Endothelial cell of umbilical vein (primary cell): Measurements from ENCODE around the gene FRRS1. TPM values are rescaled to one million over a fixed set of nuclear protein-coding genes. Genes with fewer than 3 reads are reported as not detected.

Experiments used
- BruUV-seq: library from RNA; stranded (reverse); fragments of 400-500 nt; replicated peaks from 2 replicates; lab custom pipeline; 2021; lab: Mats Ljungman, UMichigan
- CTCF ChIA-PET: fragments of 300-600, 350-600 bp; sonication (Branson Sonifier 250); formaldehyde crosslinking; loops from one replicate; lab custom pipeline; 2021; ENCODE audit warnings: antibody characterized with exemption, inconsistent platforms; lab: Charles Lee
- POLR2A ChIA-PET: fragments of 300-600, 350-600 bp; sonication (Branson Sonifier 250); formaldehyde crosslinking; loops from one replicate; lab custom pipeline; 2021; ENCODE audit warnings: antibody characterized with exemption, inconsistent platforms; lab: Charles Lee
- DNase-seq: peaks from one replicate; pipeline ENCODE4 v3.0.0-alpha.2; 2011; ENCODE audit warnings: low read depth, low spot score
- FAIRE-seq: peaks from 2 replicates; lab custom pipeline; 2011; peaks lifted over from hg19 to GRCh38; lab: Jason Lieb, UNC
- H2AFZ ChIP-seq: 2 replicates; pipeline ENCODE4 v1.6.0; 2012; ENCODE audit warnings: low read depth, low read length, control low read depth, inconsistent platforms
- H3K27ac ChIP-seq: 2 replicates; pipeline ENCODE4 v1.5.1; 2011; ENCODE audit warnings: low read depth, mild to moderate bottlenecking, control low read depth, low read length, moderate library complexity; ENCODE audit not compliant: insufficient read depth
- H3K27me3 ChIP-seq, 2 experiments: 2 replicates each; pipeline versions ENCODE4 v1.6.0 to v1.6.1; 2011; ENCODE audit warnings: low read length in 2 of 2, mixed read lengths in 1 of 2; ENCODE audit not compliant: control insufficient read depth in 2 of 2, insufficient read depth in 2 of 2
- H3K36me3 ChIP-seq, 2 experiments: 2 replicates in 1 of 2; 3 replicates in 1 of 2; pipeline ENCODE4 v1.5.1; 2011; ENCODE audit warnings: low read length in 2 of 2, mild to moderate bottlenecking in 1 of 2, moderate library complexity in 1 of 2; ENCODE audit not compliant: control insufficient read depth in 2 of 2, insufficient read depth in 2 of 2; ENCODE audit errors: extremely low read depth in 1 of 2
- H3K4me1 ChIP-seq: 3 replicates; pipeline ENCODE4 v1.5.1; 2011; ENCODE audit warnings: mild to moderate bottlenecking, low read length; ENCODE audit not compliant: control insufficient read depth, insufficient read depth; ENCODE audit errors: extremely low read depth
- H3K4me2 ChIP-seq: 2 replicates; pipeline ENCODE4 v1.6.1; 2011; ENCODE audit warnings: low read length, control low read depth, mixed read lengths; ENCODE audit not compliant: insufficient read depth
- H3K4me3 ChIP-seq, 3 experiments: fragments of 200-600 bp in 1 of 3; sonication (generic), shearing (Covaris generic) in 1 of 3; replicated peaks in 1 of 3; 2 replicates each; pipeline ENCODE4 v1.5.1; 2011 to 2016; ENCODE audit warnings: control low read depth in 3 of 3, low read length in 3 of 3, mild to moderate bottlenecking in 2 of 3, inconsistent platforms in 1 of 3, low read depth in 1 of 3, moderate library complexity in 1 of 3; ENCODE audit not compliant: insufficient read depth in 1 of 3
- H3K79me2 ChIP-seq: 2 replicates; pipeline ENCODE4 v1.6.0; 2012; ENCODE audit warnings: low read length, inconsistent platforms; ENCODE audit not compliant: control insufficient read depth, insufficient read depth
- H3K9ac ChIP-seq: replicated peaks from 2 replicates; pipeline ENCODE3; 2011; ENCODE audit warnings: low read length, control low read depth; ENCODE audit not compliant: insufficient read depth; ENCODE audit errors: extremely low read depth
- H3K9me1 ChIP-seq: replicated peaks from 3 replicates; pipeline ENCODE4 v1.6.0; 2011; ENCODE audit warnings: mild to moderate bottlenecking, low read length; ENCODE audit not compliant: control insufficient read depth, insufficient read depth; ENCODE audit errors: extremely low read depth
- H3K9me3 ChIP-seq: replicated peaks from 2 replicates; pipeline ENCODE4 v1.5.1; 2012; ENCODE audit warnings: low read length, inconsistent platforms; ENCODE audit not compliant: control insufficient read depth, insufficient read depth
- H4K20me1 ChIP-seq: replicated peaks from 2 replicates; pipeline ENCODE3; 2011; ENCODE audit warnings: mild to moderate bottlenecking, low read length; ENCODE audit not compliant: control insufficient read depth, insufficient read depth; ENCODE audit errors: extremely low read depth
- EZH2 ChIP-seq: IDR thresholded peaks from 2 replicates; pipeline ENCODE4 v1.6.1; 2012; ENCODE audit warnings: borderline replicate concordance, low read depth, mild to moderate bottlenecking, moderate library complexity, low read length, inconsistent platforms; ENCODE audit not compliant: severe bottlenecking
- FOS ChIP-seq: IDR thresholded peaks from 2 replicates; pipeline ENCODE4 v1.6.1; 2011; ENCODE audit warnings: mild to moderate bottlenecking, low read length, moderate library complexity, borderline replicate concordance; ENCODE audit not compliant: insufficient read depth
- GATA2 ChIP-seq: IDR thresholded peaks from 2 replicates; pipeline ENCODE4 v1.7.0; 2011; ENCODE audit warnings: low read depth, mild to moderate bottlenecking, moderate library complexity, mixed read lengths, low read length; ENCODE audit not compliant: insufficient read length, insufficient read depth
- JUN ChIP-seq: IDR thresholded peaks from 2 replicates; pipeline ENCODE4 v1.6.1; 2011; ENCODE audit warnings: borderline replicate concordance, low read depth; ENCODE audit not compliant: insufficient read length, insufficient read depth
- MYC ChIP-seq: IDR thresholded peaks from one replicate; pipeline ENCODE4 v1.6.1; 2011; ENCODE audit warnings: mild to moderate bottlenecking, low read depth, low read length
- POLR2A ChIP-seq: IDR thresholded peaks from 2 replicates; pipeline ENCODE4 v1.6.1; 2012; ENCODE audit warnings: low read depth, mild to moderate bottlenecking, control low read depth, low read length
- POLR2AphosphoS5 ChIP-seq: IDR thresholded peaks from 2 replicates; pipeline ENCODE4 v1.6.1; 2012; ENCODE audit warnings: low read depth, mild to moderate bottlenecking, control low read depth, low read length, moderate library complexity; ENCODE audit not compliant: insufficient read depth
- dilution Hi-C: fragments of 300-500 bp; cut with MboI; formaldehyde crosslinking; loops from one replicate; pipeline ENCODE4 v1.15.0; 2019; ENCODE audit warnings: low sequenced_read_pairs; ENCODE audit not compliant: extremely low pct_ligation_motif_present
- intact Hi-C: fragments of 100-400 bp; cut with micrococcal nuclease; formaldehyde crosslinking; loops from one replicate; pipeline ENCODE4 v1.10.0; 2022
- polyA plus RNA-seq, 4 experiments: library from polyadenylated mRNA; depleted of rRNA in 3 of 4; stranded (reverse) in 3 of 4; unstranded in 1 of 4; fragments of >200 nt; gene quantifications; 2 replicates each; pipeline versions ENCODE4 v1.2.1 to v1.2.3, GENCODE V29; 2011 to 2012; ENCODE audit warnings: missing spikeins in 1 of 4
- total RNA-seq: library from RNA; stranded (reverse); gene quantifications from 2 replicates; pipeline ENCODE4 v1.2.3, GENCODE V29; 2021
- TF ChIP-seq, protein P1 (sequence below): IDR thresholded peaks from 2 replicates; pipeline ENCODE4 v1.6.1; 2011; ENCODE audit not compliant: insufficient read depth, insufficient read length
- TF ChIP-seq, protein P2 (sequence below), 2 donors: IDR thresholded peaks; 1 replicate in 1 of 2; 2 replicates in 1 of 2; pipeline ENCODE4 v1.5.1; 2011; ENCODE audit warnings: low read length in 2 of 2, mild to moderate bottlenecking in 2 of 2, moderate library complexity in 2 of 2, control low read depth in 1 of 2, inconsistent platforms in 1 of 2, low read depth in 1 of 2; ENCODE audit not compliant: insufficient read depth in 1 of 2; ENCODE audit errors: extremely low read depth in 1 of 2

The FRRS1 gene
- total and polyA plus RNA-seq, 2 donors (not counting 3 experiments of a cell fraction or from before 2014, with no cell fraction given): 1.1 to 3.1 TPM

- H3K9me1 ChIP-seq: no peaks in the 10 kb centered on the region
- H3K9me3 ChIP-seq: no peaks in the 10 kb centered on the region
- H3K27ac ChIP-seq: no peak overlapping the region
- no peak overlapping the region for H2AFZ ChIP-seq
- no peak overlapping the region for H3K4me3 ChIP-seq
- ChIA-PET POLR2A (no interaction called here), CTCF (no interaction called here)
- H3K79me2 ChIP-seq: no peaks in the 10 kb centered on the region
- intact Hi-C loops: no loop called here
- no peak for FAIRE-seq
- H3K4me2 ChIP-seq: no peak overlapping the region
- no peaks in the 10 kb centered on the region for H3K4me1 ChIP-seq
- no peak overlapping the region for H3K9ac ChIP-seq
- BruUV-seq: no TSS peak
- H3K27me3 ChIP-seq: peaks cover 10 to 14% of the 10 kb centered on the region in 2 experiments
- dilution Hi-C loops: no loop called here
- H4K20me1 ChIP-seq: no peaks in the 10 kb centered on the region
- no peak for DNase-seq
- H3K36me3 ChIP-seq: no peaks in the 10 kb centered on the region
- no peak for TF ChIP-seq GATA2
- TF ChIP-seq FOS: no peak
Observed at GRCh38 chr1:99789715-99790114, 23.3 kb upstream of the FRRS1 start.

DNA sequence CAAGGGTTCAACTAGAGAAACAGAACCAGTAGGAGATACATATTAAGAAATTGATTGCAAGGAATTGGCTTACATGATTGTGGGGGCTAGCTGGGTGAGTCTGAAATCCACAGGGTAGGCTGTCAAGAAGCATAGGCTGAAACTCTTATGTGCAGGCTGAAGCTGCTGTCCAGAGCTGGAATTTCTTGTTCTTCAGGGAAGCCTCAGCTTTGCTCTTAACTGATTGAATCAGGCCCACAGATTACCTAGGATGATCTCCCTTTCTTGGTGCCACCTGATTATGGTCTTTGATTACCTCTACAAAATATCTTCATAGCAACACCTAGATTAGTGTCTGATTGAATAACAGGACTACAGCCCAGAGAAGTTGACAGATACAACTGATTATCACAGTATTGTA is 22.5 kb upstream of the FRRS1 start:
- Histone ChIP-seq H3K27ac (no peak overlapping the region), H3K9me3 (no peaks in the 10 kb centered on the region), H3K9me1 (no peaks in the 10 kb centered on the region), H3K4me1 (no peaks in the 10 kb centered on the region), H3K79me2 (no peaks in the 10 kb centered on the region), H3K27me3 (peaks cover 10 to 15% of the 10 kb centered on the region in 2 experiments), H3K4me2 (no peak overlapping the region), H3K9ac (no peak overlapping the region), H3K36me3 (no peaks in the 10 kb centered on the region), H4K20me1 (no peaks in the 10 kb centered on the region), H2AFZ (no peak overlapping the region), H3K4me3 (no peak overlapping the region)
- dilution Hi-C loops (no loop called here), intact Hi-C loops (no loop called here)
- FAIRE-seq (no peak), DNase-seq (no peak)
- TF ChIP-seq, protein P1, sequence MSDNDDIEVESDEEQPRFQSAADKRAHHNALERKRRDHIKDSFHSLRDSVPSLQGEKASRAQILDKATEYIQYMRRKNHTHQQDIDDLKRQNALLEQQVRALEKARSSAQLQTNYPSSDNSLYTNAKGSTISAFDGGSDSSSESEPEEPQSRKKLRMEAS: no peak
- TF ChIP-seq GATA2 (no peak), POLR2A (no peak), POLR2AphosphoS5 (no peak), FOS (no peak), EZH2 (no peak), MYC (no peak), JUN (no peak)
- TF ChIP-seq, protein P2, sequence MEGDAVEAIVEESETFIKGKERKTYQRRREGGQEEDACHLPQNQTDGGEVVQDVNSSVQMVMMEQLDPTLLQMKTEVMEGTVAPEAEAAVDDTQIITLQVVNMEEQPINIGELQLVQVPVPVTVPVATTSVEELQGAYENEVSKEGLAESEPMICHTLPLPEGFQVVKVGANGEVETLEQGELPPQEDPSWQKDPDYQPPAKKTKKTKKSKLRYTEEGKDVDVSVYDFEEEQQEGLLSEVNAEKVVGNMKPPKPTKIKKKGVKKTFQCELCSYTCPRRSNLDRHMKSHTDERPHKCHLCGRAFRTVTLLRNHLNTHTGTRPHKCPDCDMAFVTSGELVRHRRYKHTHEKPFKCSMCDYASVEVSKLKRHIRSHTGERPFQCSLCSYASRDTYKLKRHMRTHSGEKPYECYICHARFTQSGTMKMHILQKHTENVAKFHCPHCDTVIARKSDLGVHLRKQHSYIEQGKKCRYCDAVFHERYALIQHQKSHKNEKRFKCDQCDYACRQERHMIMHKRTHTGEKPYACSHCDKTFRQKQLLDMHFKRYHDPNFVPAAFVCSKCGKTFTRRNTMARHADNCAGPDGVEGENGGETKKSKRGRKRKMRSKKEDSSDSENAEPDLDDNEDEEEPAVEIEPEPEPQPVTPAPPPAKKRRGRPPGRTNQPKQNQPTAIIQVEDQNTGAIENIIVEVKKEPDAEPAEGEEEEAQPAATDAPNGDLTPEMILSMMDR (IDR thresholded peaks at IDR 0.05; ENCODE audit: extremely low read depth in 1 of 2, insufficient read depth in 1 of 2, low read depth in 1 of 2, low read length in 2 of 2): no peak
- ChIA-PET POLR2A (no interaction called here), CTCF (no interaction called here)
- BruUV-seq: no TSS peak
